Panc1 (cell line): ENCODE results near the gene PABPN1L. TPM values are rescaled to one million over a fixed set of nuclear protein-coding genes. Genes with fewer than 3 reads are reported as not detected.

ENCODE experiments used
- ATAC-seq: fragments of 200-7000 bp; cut with Tn5 transposase; 2 replicates; pipeline ENCODE4 v1.9.1; 2020; ENCODE audit warnings: mild to moderate bottlenecking, moderate library complexity
- BruUV-seq: library from RNA; stranded (reverse); fragments of 400-500 nt; replicated peaks from 2 replicates; lab custom pipeline; 2021; lab: Mats Ljungman, UMichigan
- CTCF ChIA-PET: fragments of 300-600 bp; sonication (Branson Sonifier 250); formaldehyde crosslinking; loops from one replicate; lab custom pipeline; 2022; ENCODE audit warnings: antibody characterized with exemption; lab: Charles Lee
- POLR2A ChIA-PET: fragments of 300-600 bp; sonication (Branson Sonifier 250); formaldehyde crosslinking; loops from one replicate; lab custom pipeline; 2022; ENCODE audit warnings: antibody characterized with exemption; lab: Charles Lee
- DNase-seq: peaks from one replicate; pipeline ENCODE4 v3.0.0-alpha.2; 2010; ENCODE audit warnings: low read depth, low spot score
- H3K27ac ChIP-seq: 2 replicates; pipeline ENCODE4 v1.5.1; 2011; ENCODE audit warnings: mild to moderate bottlenecking, low read length, inconsistent platforms
- H3K27me3 ChIP-seq: fragments of 200-500 bp; sonication (Bioruptor generic); 2 replicates; pipeline ENCODE4 v1.6.0; 2014; ENCODE audit warnings: low read length, inconsistent platforms; ENCODE audit not compliant: control insufficient read depth, insufficient read depth
- H3K36me3 ChIP-seq: fragments of 200-500 bp; sonication (Bioruptor generic); 2 replicates; pipeline ENCODE4 v1.5.1; 2014; ENCODE audit warnings: inconsistent platforms, mild to moderate bottlenecking, low read length, moderate library complexity; ENCODE audit not compliant: control insufficient read depth, insufficient read depth
- H3K4me1 ChIP-seq: 2 replicates; pipeline ENCODE4 v1.5.1; 2011; ENCODE audit warnings: inconsistent platforms, mild to moderate bottlenecking, low read length, moderate library complexity; ENCODE audit not compliant: control insufficient read depth, insufficient read depth
- H3K4me3 ChIP-seq, 2 experiments: 2 replicates each; pipeline ENCODE4 v1.5.1; 2011 to 2012; ENCODE audit warnings: low read depth in 2 of 2, low read length in 2 of 2, mild to moderate bottlenecking in 2 of 2, inconsistent platforms in 1 of 2, moderate library complexity in 1 of 2
- H3K9me3 ChIP-seq: fragments of 200-500 bp; sonication (Bioruptor generic); 2 replicates; pipeline ENCODE4 v1.5.1; 2014; ENCODE audit warnings: low read depth, mild to moderate bottlenecking, inconsistent platforms, low read length, moderate library complexity; ENCODE audit not compliant: control insufficient read depth, insufficient read depth
- CTCF ChIP-seq: fragments of 450-650 bp; IDR thresholded peaks from 2 replicates; pipeline ENCODE4 v1.5.1; 2017; ENCODE audit warnings: mild to moderate bottlenecking
- POLR2AphosphoS5 ChIP-seq: IDR thresholded peaks from 2 replicates; pipeline ENCODE4 v1.6.1; 2012; ENCODE audit warnings: mild to moderate bottlenecking, low read depth, low read length, moderate library complexity
- REST ChIP-seq, 2 experiments: IDR thresholded peaks; 2 replicates each; pipeline ENCODE4 v1.6.1; 2011 to 2012; ENCODE audit warnings: low read depth in 2 of 2, control low read depth in 1 of 2, low read length in 1 of 2, mild to moderate bottlenecking in 1 of 2, moderate library complexity in 1 of 2; ENCODE audit not compliant: insufficient read depth in 1 of 2
- SIN3A ChIP-seq: IDR thresholded peaks from 2 replicates; pipeline ENCODE4 v1.6.1; 2012; ENCODE audit warnings: low read depth, mild to moderate bottlenecking, low read length, moderate library complexity, borderline replicate concordance; ENCODE audit not compliant: insufficient read depth
- TCF7L2 ChIP-seq: IDR thresholded peaks from 2 replicates; pipeline ENCODE4 v1.6.1; 2011; ENCODE audit warnings: mild to moderate bottlenecking, low read depth, low read length, inconsistent platforms
- in situ Hi-C: cut with HindIII; loops from 2 replicates; pipeline ENCODE4 v1.10.0; 2016; ENCODE audit warnings: low sequenced_read_pairs, low pct_unique_long_range_greater_than_20kb
- intact Hi-C: fragments of 100-400 bp; cut with micrococcal nuclease; formaldehyde crosslinking; loops from one replicate; pipeline ENCODE4 v1.10.0; 2022; ENCODE audit not compliant: unreplicated experiment
- total RNA-seq: library from RNA; stranded (reverse); gene quantifications from one replicate; pipeline ENCODE4 v1.2.1, GENCODE V29; 2021; ENCODE audit not compliant: unreplicated experiment

Gene PABPN1L
- total RNA-seq, 1 experiment from 2014 or later = not detected

GRCh38 chr16:88908307-88908706 is 41.8 kb upstream of the PABPN1L start:
- Histone ChIP-seq H3K4me3 (no peak overlapping the region), H3K27me3 (no peaks in the 10 kb centered on the region), H3K27ac (no peak overlapping the region), H3K4me1 (peaks cover 13% of the 10 kb centered on the region; the same call in 1 of the 2 replicates), H3K9me3 (no peaks in the 10 kb centered on the region), H3K36me3 (no peaks in the 10 kb centered on the region)
- in situ Hi-C loops (no loop called here), intact Hi-C loops (no loop called here)
- BruUV-seq = no TSS peak
- no peak for DNase-seq
- CTCF ChIA-PET = no interaction called here
- TF ChIP-seq POLR2AphosphoS5 (no peak), SIN3A (no peak), REST (IDR thresholded peaks at IDR 0.05; ENCODE audit: insufficient read depth in 1 of 2, low read depth in 2 of 2, low read length in 1 of 2) (no peak), TCF7L2 (no peak), CTCF (no peak)
- POLR2A ChIA-PET = no interaction called here
- ATAC-seq = no peak

- CTCF ChIA-PET = no interaction called here
- BruUV-seq = no TSS peak
- intact Hi-C loops = no loop called here
These were observed 41.3 kb upstream of the PABPN1L start for GRCh38 chr16:88907768-88908167.

More at GRCh38 chr16:88907768-88908167, 41.3 kb upstream of the PABPN1L start:
- H3K4me3 ChIP-seq = no peak overlapping the region
- no peaks in the 10 kb centered on the region for H3K9me3 ChIP-seq
- no peaks in the 10 kb centered on the region for H3K36me3 ChIP-seq
- no peaks in the 10 kb centered on the region for H3K27me3 ChIP-seq
- TF ChIP-seq TCF7L2 (no peak), REST (IDR thresholded peaks at IDR 0.05; ENCODE audit: insufficient read depth in 1 of 2, low read depth in 2 of 2, low read length in 1 of 2) (no peak), POLR2AphosphoS5 (no peak), SIN3A (no peak), CTCF (no peak)
- in situ Hi-C loops = no loop called here
- DNase-seq (no peak), ATAC-seq (no peak)
- no peak overlapping the region for H3K27ac ChIP-seq
- POLR2A ChIA-PET = no interaction called here
- H3K4me1 ChIP-seq = peaks cover 13% of the 10 kb centered on the region; the same call in 1 of the 2 replicates
